ENCODE data around the gene MCL1. TPM values are rescaled to one million over a fixed set of nuclear protein-coding genes. Genes with fewer than 3 reads are reported as not detected.

MCL1 gene
- total and polyA plus RNA-seq, 2 donors (not counting 1 experiment from before 2014, with no cell fraction given), result 108 to 233 TPM

DNA sequence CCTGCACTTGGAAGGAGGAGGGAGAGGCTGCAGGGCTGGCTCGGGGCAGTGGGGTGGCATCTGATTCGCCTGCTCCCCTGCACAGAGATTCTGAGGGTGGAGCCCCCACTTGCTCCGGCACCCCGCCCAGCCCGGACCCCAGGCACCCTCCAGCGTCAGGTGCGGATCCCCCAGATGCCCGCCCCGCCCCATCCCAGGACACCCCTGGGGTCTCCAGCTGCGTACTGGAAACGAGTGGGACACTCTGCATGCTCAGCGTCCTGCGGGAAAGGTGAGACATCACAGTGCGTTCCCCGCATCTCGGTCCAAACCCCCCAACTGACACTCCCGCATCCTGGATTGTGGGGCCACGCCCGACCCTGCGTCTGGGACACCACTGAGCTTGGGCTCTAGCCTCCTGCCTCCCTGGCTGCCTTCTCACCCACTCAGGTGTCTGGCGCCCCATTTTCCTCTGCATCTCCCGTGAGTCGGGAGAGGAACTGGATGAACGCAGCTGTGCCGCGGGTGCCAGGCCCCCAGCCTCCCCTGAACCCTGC is 22.3 kb downstream of the MCL1 start:
- no peak for DNase-seq (ENCODE audit: low read depth in 2 of 2)
- H4K20me1 ChIP-seq (ENCODE audit: control insufficient read depth, extremely low read depth, insufficient read depth, low read length), result no peaks in the 10 kb centered on the region
- H3K9ac ChIP-seq (ENCODE audit: insufficient read depth, low read length), result no peak overlapping the region
- peaks cover 21% of the 10 kb centered on the region for H3K4me1 ChIP-seq (ENCODE audit: control insufficient read depth, extremely low read depth, insufficient read depth, low read length)
- no peak overlapping the region for H3K4me2 ChIP-seq (ENCODE audit: extremely low read depth, insufficient read depth, low read length)
- H3K4me3 ChIP-seq (replicated peaks in 1 of 4; ENCODE audit: control extremely low read depth in 1 of 4, insufficient read depth in 1 of 4, low read depth in 3 of 4, low read length in 4 of 4), result no peak overlapping the region
- no peak overlapping the region for H3K27ac ChIP-seq (ENCODE audit: insufficient read depth, low read length)
- H3K79me2 ChIP-seq (ENCODE audit: control insufficient read depth, insufficient read depth, low read length), result peaks cover 12% of the 10 kb centered on the region
- H3K27me3 ChIP-seq (ENCODE audit: control insufficient read depth, insufficient read depth, low read length), result no peaks in the 10 kb centered on the region
- H3K9me3 ChIP-seq (ENCODE audit: control insufficient read depth, insufficient read depth, low read depth, low read length), result no peaks in the 10 kb centered on the region
- no peak overlapping the region for H2AFZ ChIP-seq (ENCODE audit: low read length)
- peaks cover 13% of the 10 kb centered on the region for H3K36me3 ChIP-seq (ENCODE audit: control insufficient read depth, insufficient read depth, low read length)
- TF ChIP-seq, protein P1, sequence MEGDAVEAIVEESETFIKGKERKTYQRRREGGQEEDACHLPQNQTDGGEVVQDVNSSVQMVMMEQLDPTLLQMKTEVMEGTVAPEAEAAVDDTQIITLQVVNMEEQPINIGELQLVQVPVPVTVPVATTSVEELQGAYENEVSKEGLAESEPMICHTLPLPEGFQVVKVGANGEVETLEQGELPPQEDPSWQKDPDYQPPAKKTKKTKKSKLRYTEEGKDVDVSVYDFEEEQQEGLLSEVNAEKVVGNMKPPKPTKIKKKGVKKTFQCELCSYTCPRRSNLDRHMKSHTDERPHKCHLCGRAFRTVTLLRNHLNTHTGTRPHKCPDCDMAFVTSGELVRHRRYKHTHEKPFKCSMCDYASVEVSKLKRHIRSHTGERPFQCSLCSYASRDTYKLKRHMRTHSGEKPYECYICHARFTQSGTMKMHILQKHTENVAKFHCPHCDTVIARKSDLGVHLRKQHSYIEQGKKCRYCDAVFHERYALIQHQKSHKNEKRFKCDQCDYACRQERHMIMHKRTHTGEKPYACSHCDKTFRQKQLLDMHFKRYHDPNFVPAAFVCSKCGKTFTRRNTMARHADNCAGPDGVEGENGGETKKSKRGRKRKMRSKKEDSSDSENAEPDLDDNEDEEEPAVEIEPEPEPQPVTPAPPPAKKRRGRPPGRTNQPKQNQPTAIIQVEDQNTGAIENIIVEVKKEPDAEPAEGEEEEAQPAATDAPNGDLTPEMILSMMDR (conservative IDR thresholded peaks at IDR 0.05 in 1 of 2, IDR thresholded peaks at IDR 0.05 in 1 of 2; ENCODE audit: low read depth in 1 of 2, low read length in 2 of 2), result no peak
- TF ChIP-seq EZH2 (IDR thresholded peaks at IDR 0.05; ENCODE audit: low read length, missing control alignments), result no peak

DNA sequence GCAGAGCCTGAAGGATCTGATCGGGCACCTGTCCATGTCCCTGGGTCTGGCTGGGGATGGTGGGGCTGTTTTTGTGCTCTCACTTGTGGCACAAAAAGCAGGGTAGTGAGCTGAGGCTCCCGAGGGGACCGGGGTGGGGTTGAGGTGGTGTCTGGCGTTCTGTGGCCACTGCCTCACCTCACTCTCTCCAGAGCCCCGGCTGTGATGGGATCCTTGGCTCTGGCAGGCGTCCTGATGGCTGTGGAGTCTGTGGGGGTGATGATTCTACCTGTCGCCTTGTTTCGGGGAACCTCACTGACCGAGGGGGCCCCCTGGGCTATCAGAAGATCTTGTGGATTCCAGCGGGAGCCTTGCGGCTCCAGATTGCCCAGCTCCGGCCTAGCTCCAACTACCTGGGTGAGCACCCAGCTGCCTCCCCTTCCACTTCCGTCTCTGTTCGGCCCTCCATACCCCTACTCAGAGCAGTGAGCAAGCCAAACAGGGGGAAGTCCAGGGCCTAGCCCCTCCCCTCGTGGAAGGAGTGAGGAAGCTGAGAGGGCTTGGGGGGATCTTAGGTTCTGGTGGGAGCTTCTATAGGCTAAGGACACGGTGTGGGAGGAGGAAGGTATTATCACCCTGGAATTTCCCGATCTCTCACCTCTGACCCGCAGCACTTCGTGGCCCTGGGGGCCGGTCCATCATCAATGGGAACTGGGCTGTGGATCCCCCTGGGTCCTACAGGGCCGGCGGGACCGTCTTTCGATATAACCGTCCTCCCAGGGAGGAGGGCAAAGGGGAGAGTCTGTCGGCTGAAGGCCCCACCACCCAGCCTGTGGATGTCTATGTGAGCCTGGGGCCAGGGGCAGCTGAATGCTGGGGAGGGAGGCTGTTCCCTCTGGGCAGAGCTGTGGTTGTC is 23.2 kb downstream of the MCL1 start:
- peaks cover 13% of the 10 kb centered on the region for H3K36me3 ChIP-seq (ENCODE audit: control insufficient read depth, insufficient read depth, low read length)
- no peaks in the 10 kb centered on the region for H3K27me3 ChIP-seq (ENCODE audit: control insufficient read depth, insufficient read depth, low read length)
- H3K9ac ChIP-seq (ENCODE audit: insufficient read depth, low read length), result no peak overlapping the region
- no peaks in the 10 kb centered on the region for H4K20me1 ChIP-seq (ENCODE audit: control insufficient read depth, extremely low read depth, insufficient read depth, low read length)
- no peak for DNase-seq (ENCODE audit: low read depth in 2 of 2)
- no peak overlapping the region for H3K27ac ChIP-seq (ENCODE audit: insufficient read depth, low read length)
- no peak overlapping the region for H2AFZ ChIP-seq (ENCODE audit: low read length)
- peaks cover 12% of the 10 kb centered on the region for H3K79me2 ChIP-seq (ENCODE audit: control insufficient read depth, insufficient read depth, low read length)
- no peak overlapping the region for H3K4me2 ChIP-seq (ENCODE audit: extremely low read depth, insufficient read depth, low read length)
- no peaks in the 10 kb centered on the region for H3K9me3 ChIP-seq (ENCODE audit: control insufficient read depth, insufficient read depth, low read depth, low read length)
- H3K4me3 ChIP-seq (replicated peaks in 1 of 4; ENCODE audit: control extremely low read depth in 1 of 4, insufficient read depth in 1 of 4, low read depth in 3 of 4, low read length in 4 of 4), result no peak overlapping the region
- peaks cover 20% of the 10 kb centered on the region for H3K4me1 ChIP-seq (ENCODE audit: control insufficient read depth, extremely low read depth, insufficient read depth, low read length)
- TF ChIP-seq, protein P1 (conservative IDR thresholded peaks at IDR 0.05 in 1 of 2, IDR thresholded peaks at IDR 0.05 in 1 of 2; ENCODE audit: low read depth in 1 of 2, low read length in 2 of 2), result no peak
- no peak for TF ChIP-seq EZH2 (IDR thresholded peaks at IDR 0.05; ENCODE audit: low read length, missing control alignments)

DNA sequence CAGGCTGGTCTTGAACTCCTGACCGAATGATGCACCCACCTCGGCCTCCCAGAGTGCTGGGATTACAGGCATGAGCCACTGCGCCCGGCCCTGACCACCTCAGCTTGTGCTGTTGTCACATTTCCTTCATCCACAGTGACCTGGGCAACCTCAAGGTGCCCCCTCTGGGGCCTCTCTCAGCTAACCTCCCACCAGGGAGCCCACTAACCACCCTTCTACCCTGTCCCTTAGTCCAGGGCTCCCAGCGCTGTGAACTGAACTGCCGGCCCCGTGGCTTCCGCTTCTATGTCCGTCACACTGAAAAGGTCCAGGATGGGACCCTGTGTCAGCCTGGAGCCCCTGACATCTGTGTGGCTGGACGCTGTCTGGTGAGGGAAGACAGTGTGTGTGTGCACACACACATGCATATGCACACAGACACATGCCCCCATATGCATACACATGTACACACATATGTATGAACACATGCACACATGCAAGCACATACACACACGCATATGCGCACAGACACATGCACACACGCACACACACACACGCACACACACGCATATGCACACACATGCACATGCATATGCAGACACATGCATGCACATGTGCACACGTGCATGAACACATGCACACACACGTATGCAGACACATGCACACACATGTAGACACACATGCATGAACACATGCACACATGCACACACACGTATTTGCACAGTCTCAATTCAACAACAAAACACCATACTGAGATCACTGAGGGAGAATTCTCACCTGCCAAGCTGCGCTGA is 24.0 kb downstream of the MCL1 start:
- H3K27ac ChIP-seq (ENCODE audit: insufficient read depth, low read length), result no peak overlapping the region
- H3K79me2 ChIP-seq (ENCODE audit: control insufficient read depth, insufficient read depth, low read length), result peaks cover 10% of the 10 kb centered on the region
- H2AFZ ChIP-seq (ENCODE audit: low read length), result no peak overlapping the region
- H3K9ac ChIP-seq (ENCODE audit: insufficient read depth, low read length), result no peak overlapping the region
- TF ChIP-seq, protein P1 (conservative IDR thresholded peaks at IDR 0.05 in 1 of 2, IDR thresholded peaks at IDR 0.05 in 1 of 2; ENCODE audit: low read depth in 1 of 2, low read length in 2 of 2), result no peak
- TF ChIP-seq EZH2 (IDR thresholded peaks at IDR 0.05; ENCODE audit: low read length, missing control alignments), result no peak
- H3K4me1 ChIP-seq (ENCODE audit: control insufficient read depth, extremely low read depth, insufficient read depth, low read length), result peaks cover 19% of the 10 kb centered on the region
- no peaks in the 10 kb centered on the region for H3K27me3 ChIP-seq (ENCODE audit: control insufficient read depth, insufficient read depth, low read length)
- peaks cover 13% of the 10 kb centered on the region for H3K36me3 ChIP-seq (ENCODE audit: control insufficient read depth, insufficient read depth, low read length)
- DNase-seq (ENCODE audit: low read depth in 2 of 2), result no peak
- H3K4me2 ChIP-seq (ENCODE audit: extremely low read depth, insufficient read depth, low read length), result no peak overlapping the region
- no peaks in the 10 kb centered on the region for H3K9me3 ChIP-seq (ENCODE audit: control insufficient read depth, insufficient read depth, low read depth, low read length)
- no peaks in the 10 kb centered on the region for H4K20me1 ChIP-seq (ENCODE audit: control insufficient read depth, extremely low read depth, insufficient read depth, low read length)
- no peak overlapping the region for H3K4me3 ChIP-seq (replicated peaks in 1 of 4; ENCODE audit: control extremely low read depth in 1 of 4, insufficient read depth in 1 of 4, low read depth in 3 of 4, low read length in 4 of 4)
